ENCODE results near the gene ZNF80.
A peak's percentile ranks its signal among the peaks of the same experiment; 100 is the strongest.

Gene ZNF80

DNA sequence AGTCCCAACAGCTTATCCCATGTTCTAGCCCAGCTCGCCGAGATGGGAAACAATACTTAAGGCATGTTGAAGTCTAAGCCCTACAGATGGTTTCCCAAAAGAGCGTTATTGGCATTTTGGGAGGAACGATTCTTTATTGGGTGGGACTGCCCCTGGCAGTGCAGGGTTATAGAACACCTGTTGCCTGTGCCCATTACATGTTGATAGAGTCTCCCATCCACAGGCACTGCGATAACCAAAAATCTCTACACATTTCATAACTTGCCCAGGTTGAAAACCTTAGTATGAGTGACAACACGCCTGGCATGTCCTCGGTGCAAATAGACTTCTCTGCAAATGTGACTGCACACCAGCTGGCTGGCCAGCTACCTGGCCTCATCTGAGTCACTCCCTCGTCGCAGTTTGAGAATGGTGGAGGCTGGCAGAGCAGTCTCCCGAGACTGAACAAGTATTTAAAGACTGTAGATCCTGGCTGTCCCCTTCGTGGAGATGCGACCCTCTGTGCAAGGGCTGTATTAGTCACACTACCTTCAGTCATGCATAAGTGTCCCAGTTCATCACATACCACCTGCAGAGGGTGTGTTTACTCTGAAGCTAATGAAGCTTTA lies 18.7 kb downstream of the ZNF80 start:
- no peak for DNase-seq (ENCODE audit: low read depth in 2 of 2)

DNA sequence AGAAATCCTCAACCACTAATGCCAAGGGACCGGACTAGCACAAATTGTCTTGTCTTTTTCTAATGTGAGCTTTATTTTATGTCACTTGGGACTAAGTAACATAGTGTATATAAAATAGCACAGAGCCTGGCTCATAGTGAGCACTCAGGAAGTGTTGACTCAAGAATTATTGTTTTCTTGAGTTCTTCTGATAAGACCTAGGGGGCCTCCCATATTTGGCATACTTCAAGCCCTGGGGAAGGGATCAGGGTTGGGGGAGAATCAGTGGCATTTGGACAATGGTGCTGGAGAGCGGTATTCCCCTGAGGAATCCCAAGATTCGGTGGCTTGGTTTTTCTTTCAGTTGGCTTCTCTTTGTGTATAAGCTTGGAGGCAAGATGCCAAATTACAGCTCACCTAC lies 19.4 kb downstream of the ZNF80 start:
- DNase-seq (ENCODE audit: low read depth in 2 of 2), result no peak

DNA sequence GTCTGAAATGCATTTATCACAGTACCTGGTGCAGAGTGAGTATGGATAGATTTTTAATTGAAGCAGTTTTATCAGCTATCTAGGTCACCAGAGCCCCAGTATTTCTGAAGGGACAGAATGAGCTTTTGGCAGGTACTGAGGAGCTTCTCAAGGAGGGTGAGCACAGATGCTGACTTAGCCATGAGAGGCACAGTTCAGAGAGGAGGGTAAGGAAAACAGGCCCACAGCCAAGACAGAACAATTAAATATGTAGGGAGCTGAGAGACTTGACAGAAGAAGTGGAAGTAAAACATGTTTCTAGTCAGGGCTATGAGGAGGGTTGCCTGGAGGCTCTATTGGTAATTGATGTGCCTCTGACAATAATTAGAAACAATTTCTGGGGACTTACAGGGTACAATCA lies 20.1 kb downstream of the ZNF80 start:
- DNase-seq (ENCODE audit: low read depth in 2 of 2), result no peak

DNA sequence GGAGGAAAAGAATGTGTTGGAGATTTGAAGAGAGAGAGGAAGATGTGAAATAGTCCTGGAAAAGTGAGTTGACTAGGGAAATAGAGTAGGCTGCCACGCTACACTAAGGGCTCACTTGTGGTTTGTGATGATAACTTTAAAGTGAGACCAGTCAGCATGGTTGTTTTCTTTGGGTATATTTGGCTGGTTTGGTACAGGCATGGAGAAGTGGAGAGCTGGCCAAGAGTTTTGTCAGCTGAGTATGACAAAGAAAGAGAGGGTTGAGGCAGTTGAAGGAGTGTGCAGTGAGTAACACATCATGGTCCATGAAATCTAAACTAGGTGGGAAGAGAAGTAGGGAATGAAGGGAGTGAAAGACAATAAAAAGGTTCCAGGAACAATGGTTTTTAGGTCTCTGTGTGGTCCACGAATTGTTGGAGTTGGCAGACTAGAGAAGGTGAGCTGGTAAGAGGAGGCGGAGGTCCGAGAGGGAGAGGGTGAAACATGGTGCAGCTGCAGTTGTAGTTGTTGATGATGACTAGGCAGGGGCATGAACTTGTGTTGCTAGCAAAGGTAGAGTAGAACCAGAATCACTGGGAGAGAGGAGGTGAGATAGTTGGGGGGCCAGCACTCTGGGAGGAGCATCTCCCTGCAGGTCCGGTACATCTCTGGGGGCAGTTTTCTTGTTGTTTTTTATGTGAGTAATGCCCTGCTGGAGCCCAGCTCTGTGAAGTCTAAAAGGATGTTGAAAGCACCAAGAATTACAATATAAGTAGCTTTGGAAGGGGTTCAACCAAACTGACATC lies 21.0 kb downstream of the ZNF80 start:
- DNase-seq (ENCODE audit: low read depth in 2 of 2), result no peak

DNA sequence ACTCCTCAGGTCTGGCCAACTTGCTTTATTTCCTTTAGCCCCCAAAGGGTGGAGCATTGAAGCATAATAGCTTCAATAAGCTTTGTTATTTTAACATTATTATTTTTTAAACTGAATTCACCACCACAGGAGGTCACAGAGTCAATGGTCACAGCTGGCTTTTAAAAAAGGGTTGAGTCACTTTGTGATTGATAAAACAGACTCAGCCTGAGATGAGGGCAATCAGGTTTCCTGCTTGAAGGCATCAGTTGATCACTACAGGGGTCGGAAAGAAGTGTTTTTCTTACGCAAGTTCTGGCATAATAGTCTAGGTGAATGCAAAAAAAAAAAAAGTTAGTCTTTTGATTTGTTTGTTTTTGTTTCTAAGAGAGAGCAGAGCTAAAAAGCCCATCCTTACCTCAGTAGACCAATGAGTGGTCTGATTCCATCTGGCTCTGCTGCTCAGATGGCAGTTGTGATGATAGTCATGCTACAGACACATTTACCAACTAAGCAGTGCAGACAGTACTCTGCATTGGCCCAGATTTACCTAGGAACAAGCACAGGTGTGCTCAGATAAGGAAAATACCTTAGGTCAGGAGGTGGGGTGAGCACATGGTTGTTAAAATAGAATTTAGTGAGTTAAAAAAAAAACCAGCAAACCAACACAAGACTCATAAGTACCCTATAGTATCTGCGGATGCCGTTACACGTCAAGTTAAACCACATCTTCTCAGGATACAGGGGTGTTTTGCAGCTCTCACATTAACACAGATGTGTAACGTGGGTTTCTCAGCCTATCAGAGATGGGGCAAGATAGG lies 22.6 kb downstream of the ZNF80 start:
- no peak for DNase-seq (ENCODE audit: low read depth in 2 of 2)

DNA sequence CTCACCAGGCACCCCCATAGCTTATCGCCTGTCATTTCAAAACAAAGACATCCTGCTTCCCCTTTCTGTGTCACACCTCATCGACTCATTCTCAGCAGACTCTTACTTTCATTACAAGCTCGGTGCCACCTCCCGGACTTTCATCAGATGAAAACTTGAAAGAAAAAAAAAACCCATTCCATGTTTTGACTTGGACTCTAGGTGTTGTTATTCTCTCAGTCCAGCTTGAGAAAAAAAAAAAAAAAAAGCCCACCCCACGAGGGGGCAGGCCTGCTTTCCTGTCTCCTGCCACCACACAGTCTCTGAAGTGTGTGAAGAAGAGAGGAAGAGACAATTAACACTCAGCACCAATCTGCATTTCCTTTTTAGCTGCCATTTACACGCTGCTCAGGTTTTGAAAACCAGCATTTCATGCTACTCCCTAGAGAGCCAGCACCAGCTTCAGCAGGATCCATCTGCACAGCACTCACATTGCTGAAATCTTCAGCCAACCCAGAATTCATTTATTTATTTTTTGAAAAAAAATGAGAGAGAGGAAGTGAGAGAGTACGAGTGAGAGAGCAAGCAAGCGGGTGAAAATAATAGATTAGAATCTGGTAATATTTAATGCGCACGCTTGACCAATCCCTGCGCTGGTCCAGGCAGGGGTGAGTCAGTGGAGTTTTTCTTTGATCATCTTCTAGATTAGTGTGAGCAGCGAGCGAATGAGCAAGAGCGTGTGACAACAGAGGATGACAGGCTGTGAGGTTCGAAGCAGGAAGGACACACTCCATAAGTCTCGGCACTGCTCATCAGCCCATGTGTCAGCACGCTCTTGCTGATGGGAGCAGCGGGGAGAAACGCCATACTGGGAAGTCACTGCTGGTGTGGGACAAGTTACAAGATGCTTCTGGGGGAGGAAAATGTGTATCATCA lies 23.5 kb downstream of the ZNF80 start:
- DNase-seq (ENCODE audit: low read depth in 2 of 2), result peak; percentile 42 to 62

DNA sequence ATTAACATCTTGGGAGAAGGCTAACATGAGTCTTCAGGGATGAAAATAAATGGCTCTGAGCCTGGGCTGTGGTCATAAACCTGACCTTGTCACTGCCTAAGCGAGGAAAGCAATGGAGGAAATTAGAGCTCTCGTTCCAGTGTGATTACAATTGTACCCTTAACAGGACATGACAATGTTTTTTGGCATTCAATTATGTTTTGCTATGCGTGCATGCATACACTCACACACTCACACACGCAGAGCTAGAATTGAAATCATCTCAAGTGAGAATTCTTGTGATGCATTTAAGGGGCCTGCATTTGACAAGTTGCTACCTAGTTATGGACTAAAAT lies 24.1 kb downstream of the ZNF80 start:
- DNase-seq (ENCODE audit: low read depth in 2 of 2), result no peak

DNA sequence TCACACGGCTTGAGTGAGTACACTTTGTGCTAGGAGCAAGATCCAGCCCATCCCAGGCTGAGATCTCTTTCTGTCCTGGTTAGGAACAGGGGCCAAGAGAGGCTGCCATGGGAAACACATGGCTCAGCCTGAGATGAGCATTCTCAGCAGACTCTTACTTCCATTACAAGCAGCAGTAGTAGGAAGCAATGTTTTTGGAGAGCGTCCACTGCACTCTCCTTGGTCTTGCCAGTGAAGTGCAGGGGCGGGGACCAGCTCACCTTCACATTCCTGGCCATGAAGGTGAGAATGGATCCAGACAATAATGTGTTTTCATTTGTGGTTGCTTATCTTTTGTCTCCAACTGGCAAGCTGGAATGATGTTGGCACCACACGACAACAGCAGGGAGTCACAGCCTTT lies 24.7 kb downstream of the ZNF80 start:
- no peak for DNase-seq (ENCODE audit: low read depth in 2 of 2)

DNA sequence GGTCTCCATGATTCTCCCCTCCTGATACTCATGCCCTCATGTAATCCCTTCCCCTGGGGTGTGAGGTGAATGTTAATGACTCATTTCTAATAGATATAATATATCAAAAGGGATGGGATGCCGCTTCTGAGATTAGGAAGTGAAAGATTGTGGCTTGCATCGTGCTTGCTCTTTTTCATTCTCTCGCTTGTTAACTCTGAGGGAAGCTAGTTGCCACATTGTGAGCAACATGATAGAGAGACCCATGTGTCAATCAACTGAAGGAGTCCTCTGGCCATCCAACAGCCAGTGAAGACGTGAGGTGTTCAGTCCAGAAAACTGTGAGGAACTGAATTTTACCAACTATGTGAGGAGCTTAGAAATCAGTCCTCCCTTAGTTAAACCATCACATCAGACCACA lies 29.6 kb downstream of the ZNF80 start:
- DNase-seq (ENCODE audit: low read depth in 2 of 2), result no peak

DNA sequence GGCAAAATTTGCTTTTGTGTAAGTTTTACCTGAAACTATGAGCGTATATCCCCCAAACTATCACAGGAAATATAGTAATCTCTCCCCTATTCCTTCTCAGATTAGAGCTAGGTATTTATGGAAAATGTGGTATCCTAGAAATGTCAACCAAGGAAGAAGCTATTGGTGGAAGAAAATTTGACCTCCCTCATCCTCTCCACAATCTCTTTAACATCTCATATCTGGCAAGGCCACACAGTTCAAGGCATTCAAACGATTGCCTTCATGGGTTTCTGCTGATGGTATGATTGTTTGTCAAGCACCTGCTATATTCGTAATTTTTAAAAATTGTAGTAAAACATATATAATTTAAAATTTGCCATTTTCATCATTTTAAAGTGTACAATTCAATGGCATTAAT lies 31.0 kb downstream of the ZNF80 start:
- DNase-seq (ENCODE audit: low read depth in 2 of 2), result no peak

DNA sequence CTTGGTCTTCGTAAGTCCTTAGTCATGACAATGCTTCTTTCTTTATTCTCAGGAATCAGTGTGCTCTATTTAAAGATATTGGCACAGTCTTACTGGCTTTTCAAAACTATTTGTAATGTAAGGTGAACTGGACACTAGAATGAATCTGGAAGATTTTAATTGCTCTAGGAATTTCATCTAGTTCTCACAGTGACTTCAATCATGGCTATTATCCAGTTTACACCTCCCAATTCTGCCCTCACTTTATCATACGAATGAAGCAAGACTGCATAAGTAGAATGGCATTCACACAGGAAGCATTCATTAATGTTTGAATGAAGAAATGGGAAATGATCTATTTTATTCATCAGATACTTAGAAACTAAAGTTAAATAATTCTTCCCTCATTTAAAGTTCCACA lies 31.8 kb downstream of the ZNF80 start:
- no peak for DNase-seq (ENCODE audit: low read depth in 2 of 2)

DNA sequence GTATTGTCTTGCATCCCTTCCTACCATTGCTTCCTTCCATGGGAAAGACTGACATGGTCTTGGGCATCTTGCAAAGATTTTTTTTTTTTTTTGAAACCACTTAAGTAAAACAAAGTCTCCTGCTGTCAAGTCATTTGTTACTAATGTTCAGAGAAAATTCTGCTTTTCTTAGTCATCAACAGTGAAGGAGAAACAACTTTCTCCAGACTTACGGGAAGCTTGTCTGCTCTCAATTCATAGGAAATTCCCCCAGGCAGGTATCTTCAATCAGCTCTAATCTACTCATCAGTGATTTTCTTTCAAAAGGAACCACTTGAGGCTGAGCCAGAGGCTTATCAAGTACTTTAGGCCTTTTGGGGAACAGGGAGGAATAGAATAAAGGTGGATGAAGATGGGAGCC lies 42.6 kb downstream of the ZNF80 start:
- DNase-seq (ENCODE audit: low read depth in 2 of 2), result no peak

DNA sequence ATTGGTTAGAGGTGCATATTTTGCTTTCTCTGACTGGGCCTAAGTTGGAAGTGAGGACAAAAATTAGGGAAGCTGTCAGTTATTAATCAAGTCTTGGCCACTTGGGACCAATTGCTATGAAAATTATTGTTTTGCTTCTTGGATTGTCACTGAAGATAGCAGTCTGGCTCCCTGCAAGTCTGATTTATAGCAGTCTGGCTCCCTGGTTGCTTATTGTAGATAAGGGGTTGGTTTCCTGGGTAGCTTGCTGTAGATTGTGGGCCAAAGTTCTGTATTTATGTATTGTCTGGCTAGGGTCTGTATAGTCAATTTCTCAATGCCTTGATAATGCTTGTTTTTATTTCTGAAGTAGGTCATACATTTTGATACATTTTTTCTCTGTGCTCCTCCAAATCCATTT lies 45.2 kb downstream of the ZNF80 start:
- no peak for DNase-seq (ENCODE audit: low read depth in 2 of 2)

DNA sequence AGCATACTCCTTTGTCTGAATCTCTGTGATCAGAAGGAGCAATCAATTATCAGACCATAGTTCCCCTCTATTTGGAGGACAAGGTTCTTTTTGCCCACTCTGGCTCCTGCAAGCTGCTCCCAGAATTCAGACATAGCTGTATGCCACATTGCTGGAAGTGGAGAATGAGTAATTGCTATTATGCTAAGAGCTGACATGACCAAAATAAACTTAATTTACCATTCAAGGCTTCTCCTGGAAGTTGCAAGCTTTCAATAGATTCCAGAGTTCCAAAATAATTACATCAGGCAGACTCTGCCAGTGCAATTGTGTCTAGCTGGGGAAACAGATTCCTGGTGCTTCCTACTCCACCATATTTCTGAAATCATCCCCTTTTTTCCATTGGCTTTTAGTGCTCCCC lies 50.9 kb downstream of the ZNF80 start:
- DNase-seq (ENCODE audit: low read depth in 2 of 2), result no peak

All from stimulated activated CD4-positive, alpha-beta T cell treated with anti-CD3 and anti-CD28 coated beads, Interleukin-1b, Interleukin-23, amount 100 ng/mL, for 4 hours (primary cell).